GM12892 (cell line): ENCODE results near the gene LRFN2.

ENCODE experiments used
- POLR2A ChIP-seq: IDR thresholded peaks from 2 replicates; pipeline ENCODE4 v1.6.1; 2011; ENCODE audit warnings: low read depth, low read length, control low read depth
- TAF1 ChIP-seq: IDR thresholded peaks from 2 replicates; pipeline ENCODE4 v1.6.1; 2011; ENCODE audit warnings: low read depth, mild to moderate bottlenecking, control low read depth, low read length, borderline replicate concordance

DNA sequence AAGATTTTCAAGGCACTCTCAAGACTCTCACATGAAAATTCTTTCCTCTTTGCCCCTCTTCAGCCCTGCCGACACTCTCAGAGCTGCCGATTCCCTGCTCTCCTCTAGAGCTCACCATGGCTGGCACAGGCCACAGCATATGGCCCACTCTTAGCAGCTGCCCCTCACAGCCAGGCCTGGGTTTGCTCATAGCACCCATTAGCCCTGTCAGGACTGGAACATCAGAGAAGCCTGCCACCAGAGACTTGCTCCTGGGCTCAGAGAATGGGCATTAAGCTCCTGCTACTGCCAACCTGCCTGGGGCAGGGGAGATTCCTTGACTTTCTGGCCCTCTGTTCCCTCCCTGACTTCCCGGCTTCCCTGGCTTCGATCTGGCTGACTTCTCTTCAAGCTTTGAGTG is 96.7 kb downstream of the LRFN2 start:
- no peak for TF ChIP-seq POLR2A
- no peak for TF ChIP-seq TAF1
